Activated CD4-positive, CD25-positive, alpha-beta regulatory T cell treated with anti-CD3 and anti-CD28 coated beads, Interleukin-2, amount 50 U/mL, for 24 hours (primary cell): ENCODE measurements around the gene GRIN1.

Experiments used
- ATAC-seq, 2 donors: fragments of 150-1000 bp; cut with Tn5 transposase; one replicate each; pipeline ENCODE4 v1.10.0; 2021; ENCODE audit warnings: mild to moderate bottlenecking in 1 of 2, moderate library complexity in 1 of 2

The GRIN1 gene

DNA sequence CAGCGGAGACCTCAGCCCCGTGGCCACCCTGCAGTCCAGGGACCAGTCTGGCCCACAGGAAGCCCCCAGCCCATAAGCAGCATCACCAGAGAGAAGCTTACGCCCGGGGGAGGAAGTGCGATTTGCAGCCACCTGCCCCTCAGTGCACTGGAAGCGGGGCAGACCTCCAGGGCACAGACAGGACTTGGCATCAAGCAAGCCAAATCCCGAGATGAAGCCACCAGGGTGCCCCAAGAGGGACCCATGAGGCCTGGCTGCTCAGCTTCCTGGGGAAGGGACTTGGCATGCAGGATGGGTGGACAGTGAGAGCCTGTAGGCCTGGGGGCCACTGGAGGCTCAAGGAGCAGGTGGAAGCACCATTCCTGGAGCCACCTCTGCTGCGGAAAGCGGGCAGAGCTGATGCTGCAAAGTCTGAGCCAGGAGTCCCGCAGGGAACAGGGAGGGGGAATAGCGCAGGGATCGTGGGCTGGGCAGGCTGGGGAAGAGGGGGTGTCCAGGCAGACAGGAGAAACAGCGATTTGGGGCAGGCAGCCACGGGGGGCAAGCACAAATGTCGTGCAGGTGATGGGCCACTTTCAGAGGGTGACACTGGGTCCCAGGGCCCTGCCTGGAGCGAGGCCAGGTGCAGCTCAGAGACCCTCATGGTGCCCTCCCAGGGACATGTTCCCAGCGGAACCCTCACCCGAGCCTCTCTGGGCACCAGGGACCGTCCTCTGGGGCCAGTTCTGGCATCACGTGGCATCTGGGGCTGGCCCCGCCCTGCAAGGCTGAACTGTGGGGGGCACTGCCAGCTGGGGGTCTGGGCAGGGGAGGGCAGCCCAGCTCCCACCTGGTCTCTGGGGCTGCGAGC is 27.7 kb downstream of the GRIN1 start:
- no peak for ATAC-seq

- no peak for ATAC-seq
These were observed 28.4 kb downstream of the GRIN1 start for GRCh38 chr9:137167277-137167746.

GRCh38 chr9:137167747-137168572 is 29.0 kb downstream of the GRIN1 start:
- peak; percentile 7 to 10 for ATAC-seq

DNA sequence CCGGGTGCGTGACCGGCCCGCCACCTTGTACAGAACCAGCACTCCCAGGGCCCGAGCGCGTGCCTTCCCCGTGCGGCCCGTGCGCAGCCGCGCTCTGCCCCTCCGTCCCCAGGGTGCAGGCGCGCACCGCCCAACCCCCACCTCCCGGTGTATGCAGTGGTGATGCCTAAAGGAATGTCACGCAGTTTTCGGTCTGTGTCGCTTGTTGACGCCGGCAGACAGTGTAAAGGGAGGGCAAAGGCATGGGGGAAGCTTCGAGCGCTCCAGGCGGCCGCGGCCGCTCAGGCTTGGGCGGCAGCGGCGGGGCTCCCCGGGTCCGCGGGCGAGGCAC is 29.6 kb downstream of the GRIN1 start:
- ATAC-seq: peak; percentile 14 to 29

DNA sequence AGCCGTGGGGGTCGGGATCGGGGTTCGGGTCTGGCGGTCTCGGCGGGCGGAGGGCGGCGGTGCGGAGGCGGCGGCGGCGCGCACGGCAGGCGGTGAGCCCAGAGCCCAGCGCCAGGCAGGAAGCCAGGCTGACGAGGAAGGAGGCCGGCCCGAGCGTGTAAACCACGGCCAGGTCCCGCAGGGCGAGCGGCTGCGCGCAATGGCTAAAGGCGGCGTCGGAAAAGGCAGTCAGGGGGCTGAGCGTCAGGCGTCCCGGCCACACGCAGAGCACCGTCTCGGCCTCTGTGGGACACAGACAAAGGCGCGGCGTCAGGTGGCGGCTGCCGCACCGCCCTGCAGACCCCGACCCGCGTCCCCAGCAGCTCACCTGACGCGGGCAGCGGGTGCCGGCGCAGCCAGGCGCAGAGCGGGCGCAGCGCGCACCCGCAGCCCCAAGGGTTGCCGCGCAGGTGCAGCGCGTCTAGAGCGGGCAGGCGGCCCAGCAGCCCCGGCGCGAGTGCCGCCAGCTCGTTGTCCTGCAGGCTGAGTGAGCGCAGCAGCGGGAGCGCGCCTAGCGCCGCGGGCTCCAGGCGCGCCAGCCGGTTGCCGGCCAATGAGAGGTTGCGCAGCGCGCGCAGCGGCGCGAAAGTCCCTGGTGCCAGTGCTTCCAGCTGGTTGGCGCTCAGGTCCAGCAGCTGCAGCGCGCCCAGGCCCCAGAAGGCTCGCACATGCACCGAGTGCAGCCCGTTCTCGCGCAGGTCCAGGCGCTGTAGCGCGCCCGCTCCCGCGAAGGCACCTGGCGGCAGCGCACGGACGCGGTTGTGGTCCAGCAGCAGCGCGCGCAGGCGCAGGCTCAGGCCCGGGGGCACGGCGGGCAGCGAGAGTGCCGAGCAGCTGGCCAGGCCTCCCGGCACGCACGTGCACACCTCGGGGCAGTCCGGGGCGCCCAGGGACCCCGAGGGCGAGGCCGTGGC is 30.2 kb downstream of the GRIN1 start:
- ATAC-seq: peak; percentile 13 to 15

DNA sequence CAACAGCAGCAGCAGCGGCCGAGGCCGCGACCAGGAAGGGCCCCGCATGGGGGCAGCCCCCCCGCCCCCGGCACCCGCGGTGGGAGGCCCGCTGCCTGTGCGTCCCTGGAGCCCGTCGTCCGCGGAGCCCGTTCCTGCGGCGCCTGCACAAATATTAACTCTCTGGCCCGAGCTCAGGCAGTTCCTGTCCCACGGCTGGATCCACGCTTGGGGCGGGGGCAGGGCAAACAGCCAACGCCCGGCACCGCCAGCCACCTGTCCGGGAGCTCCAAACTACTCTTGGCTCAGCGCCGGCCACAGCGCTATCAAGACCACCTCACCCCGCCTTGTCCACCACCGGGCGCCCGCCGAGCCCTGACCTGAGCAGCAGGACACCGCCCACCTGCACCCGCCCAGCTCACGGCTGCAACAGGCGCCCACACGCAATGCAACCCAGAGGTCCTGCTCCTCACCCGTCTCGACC is 31.0 kb downstream of the GRIN1 start, which contains the start of gene LRRC26:
Gene LRRC26, minus strand, starts transcription at position 156 of the 463 bp plus-strand sequence. Its CDS starts 108 bp downstream, at position 48.
- ATAC-seq: no peak

GRCh38 chr9:137170486-137171148 is 31.7 kb downstream of the GRIN1 start:
- no peak for ATAC-seq

- no peak for ATAC-seq
These were observed 32.4 kb downstream of the GRIN1 start for GRCh38 chr9:137171149-137171900.

DNA sequence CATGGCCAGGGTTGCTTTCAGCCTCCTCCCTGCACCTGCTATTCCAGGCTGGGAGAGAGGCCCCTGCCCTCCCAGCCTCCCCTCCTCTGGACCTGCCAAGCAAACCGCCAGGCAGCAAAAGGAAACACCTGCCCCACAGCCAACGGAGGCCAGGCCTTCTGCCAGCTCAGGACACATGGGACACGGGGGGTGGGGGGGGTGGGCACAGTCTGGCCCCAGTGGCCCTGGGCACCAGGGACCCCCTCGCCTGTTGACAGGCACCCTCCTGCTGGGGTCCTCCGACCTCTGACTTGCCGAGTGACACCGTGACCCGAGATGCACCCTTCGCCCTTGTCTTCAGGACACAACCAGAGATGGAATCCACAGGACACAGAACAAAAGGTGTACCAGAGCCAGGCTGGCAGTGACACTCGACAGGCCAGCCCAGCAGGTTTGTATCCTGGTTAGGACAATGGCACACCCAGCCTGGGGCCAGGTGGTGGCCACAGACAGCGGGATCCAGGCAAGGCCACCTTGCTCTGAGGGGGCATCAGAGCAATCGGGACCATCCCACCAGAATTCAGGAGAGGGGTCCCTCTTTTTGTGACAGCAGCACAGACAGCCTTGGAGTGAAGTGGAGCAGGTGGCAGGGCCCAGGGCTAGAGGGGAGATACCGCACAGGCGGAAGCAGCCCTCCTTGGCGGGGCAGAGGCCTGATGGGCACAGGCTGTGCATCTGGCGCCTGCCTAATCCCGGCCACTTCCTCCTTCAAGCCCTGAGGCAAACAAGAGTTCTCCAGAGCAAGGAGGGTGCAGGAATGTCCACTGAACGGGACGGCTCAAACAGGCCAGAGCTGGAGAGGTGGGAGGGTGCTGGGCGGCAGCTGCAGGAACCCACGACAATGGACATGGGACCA is 34.2 kb downstream of the GRIN1 start:
- no peak for ATAC-seq

DNA sequence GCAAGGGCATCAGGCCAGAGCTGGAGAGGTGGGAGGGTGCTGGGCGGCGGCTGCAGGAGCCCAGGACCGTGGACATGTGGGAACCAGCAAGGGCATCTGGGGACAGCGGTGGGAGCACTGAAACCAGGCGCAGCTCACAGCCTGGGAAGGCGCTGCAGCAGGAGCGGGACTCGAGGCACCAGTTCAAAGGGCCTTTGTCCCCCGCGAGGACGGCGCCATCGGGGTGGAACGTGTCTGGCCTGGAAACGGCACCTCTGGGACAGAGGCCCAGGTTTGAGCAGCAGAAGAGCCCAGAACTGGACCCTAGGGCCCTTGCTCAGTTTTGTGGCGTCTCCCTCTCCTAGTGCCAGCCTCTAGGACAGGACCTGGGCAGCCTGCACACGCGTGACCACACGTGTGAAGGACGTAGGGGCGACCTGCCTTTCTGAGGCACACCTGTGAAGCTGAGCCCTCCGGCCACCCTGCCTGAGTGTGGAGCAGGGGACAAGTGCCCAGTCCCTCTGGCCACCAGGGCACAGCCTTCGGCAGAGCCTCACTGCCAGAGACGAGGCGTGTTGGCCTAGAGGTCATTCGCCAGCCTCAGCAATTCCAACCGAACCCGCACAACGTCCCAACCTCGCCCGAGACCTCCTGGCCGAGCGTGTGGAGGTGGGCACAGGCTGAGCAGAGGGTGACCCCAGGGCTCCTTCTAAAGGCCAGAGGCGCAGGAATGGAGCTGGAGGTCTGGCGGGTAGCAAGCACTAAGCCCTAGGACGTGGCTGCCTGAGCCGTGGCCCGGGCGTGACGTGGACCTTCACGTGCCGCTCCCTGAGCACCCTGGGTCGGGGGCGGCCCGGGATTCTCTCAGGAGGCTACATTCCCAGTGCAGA is 35.1 kb downstream of the GRIN1 start:
- no peak for ATAC-seq

DNA sequence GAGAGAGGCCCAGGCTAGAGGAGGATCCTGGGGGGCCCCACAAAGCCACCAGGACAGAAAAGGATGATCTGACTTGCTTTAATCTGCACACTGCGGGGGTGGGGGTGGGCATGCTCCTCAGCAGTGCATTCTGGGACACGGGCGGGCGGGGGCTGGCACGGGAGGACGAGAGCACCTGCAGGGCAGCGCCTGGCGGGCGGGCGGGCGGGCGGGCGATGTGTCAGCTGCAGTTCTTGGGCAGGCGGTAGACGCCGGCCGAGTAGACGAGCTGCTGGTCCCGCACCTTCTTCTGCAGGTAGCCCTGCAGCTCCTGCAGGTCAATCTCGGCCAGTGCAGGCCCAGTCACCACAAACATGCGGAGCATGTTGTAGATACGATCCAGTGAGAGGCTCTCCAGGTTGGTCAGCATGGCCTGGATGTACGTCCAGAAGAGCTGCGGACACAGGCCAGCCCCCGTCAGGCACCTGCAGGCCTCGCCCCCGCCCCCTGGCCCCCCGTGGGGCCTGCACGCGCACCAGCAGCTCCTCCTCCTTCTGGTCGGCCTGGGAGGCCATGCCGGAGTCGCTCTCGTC is 35.9 kb downstream of the GRIN1 start:
- no peak for ATAC-seq

DNA sequence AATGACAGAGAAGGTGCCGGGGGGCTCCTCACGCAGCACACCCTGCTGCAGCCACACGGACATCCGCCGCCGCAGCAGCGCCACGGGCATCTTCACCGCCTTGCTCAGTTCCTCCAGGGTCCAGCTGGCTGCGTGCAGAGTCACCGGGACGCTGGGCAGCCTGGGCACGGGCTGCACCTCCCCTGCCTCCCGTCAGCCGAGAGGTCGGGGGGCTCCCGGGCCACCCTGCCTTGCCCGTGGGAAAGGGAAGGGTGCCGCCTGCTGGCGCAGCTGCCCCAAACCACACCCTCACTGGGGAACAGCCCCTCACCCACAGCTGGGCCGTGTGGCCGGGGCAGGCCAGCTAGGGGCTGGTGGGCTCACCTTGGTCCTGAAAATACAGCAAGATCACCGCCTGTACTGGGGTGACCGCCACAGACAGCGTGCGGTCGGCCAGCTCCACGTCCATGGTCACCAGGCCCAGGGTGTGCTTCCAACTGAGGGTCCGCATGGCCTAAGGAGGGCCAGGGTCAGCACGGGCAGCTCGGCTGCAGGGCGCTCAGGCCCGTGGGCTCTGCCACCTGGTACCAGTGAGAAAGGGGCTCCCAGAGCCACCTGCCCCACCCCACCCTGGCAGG is 36.5 kb downstream of the GRIN1 start:
- peak in 1 of 2 donors; percentile 12 for ATAC-seq

DNA sequence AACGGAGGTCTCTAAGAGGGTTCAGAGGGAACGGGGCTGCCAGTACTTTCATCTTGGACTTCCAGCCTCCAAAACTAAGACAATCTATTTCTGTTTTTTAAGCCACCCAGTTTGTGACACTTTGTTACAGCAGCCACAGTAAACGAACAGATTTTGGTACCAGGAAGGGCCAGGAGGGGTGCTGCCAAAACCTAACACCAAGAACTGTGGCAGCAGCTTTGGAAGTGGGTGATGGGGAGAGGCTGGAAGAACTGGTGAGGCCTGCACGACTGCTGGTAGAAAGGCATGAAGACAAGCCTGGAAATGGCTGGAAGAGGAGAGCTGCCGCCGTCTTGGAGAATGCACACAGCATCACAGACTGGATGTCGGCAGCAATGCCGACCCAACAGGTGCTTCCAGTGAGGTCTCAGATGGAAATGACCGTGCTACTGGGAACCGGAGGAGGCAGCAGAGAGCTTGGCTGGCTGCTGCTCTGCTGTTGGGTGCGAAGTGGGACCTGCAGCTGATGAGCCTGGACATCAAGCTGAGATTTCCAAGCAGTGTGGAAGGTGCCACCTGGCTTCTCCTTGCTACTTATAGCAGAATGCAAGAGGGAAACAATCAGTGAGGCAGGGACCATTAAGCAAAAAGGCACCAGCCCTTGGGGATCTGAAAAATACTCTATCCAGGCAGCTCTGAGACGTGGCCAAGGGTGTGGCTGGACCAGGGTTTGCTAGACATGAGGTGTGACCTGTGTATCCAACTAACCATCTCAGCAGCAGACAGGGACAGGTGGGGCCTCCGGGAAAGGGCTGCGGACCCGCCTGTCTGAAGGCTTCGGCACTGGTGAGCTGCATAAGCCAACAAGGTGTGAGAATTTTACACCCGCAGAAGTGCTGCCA is 37.6 kb downstream of the GRIN1 start:
- ATAC-seq: peak in 1 of 2 donors; percentile 54

DNA sequence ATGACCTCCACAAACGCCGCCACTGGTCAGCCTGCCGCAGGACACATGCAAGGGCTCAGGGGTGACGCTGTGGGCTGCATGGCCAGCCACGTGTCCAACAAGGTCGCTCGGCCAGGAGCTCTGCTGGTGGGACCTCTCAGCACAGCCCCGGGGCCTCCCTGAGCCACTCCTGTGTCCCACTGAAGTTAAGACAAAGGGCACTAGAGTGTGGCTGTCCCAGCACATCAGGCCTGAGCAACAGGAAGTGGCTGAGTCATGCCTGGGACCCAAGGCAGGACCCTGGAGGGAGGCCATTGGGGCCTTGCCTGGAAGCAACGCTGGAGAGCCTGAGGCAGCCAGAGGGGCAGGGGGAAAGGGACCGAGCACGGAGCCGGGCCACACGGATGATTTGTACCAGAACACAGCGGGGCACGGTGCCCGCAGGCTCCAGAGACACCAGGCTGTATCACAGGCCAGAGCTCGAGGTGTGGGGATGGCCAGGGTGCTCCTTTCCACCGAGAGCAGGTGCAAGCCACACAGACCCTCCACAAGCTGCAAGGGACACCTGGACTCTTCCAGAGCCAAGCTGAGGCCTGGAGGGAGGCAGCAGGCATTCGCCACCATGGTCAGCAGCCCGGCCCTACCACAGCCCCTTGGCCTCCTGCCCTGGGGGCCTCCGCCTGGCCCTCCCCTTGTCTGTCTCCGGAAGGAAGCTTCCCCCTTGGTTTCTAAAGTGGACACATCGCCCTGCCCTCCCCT is 39.4 kb downstream of the GRIN1 start:
- ATAC-seq: no peak

GRCh38 chr9:137178939-137179630 is 40.1 kb downstream of the GRIN1 start:
- ATAC-seq: no peak

DNA sequence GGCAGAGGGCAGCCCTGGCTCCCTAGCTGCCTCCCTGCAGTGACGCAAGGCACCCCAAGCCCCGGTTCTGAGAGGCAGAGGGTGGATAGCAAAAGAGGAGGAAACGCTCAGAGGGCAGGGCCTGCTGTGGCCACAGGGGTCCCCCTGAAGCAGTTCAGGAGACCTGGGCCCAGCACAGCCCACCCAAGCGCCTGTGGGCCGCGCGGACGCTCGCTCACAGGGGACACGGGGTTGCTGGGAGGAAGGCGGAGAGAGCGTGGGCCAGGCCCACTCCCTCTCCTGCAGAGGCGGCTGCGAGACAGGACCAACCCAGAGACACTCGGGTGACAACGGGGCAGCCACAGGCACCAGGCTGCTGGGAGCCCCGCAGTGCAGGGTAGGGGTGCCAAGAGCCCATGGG is 40.8 kb downstream of the GRIN1 start:
- ATAC-seq: no peak
